ENCODE data around the gene ZP4. TPM values are rescaled to one million over a fixed set of nuclear protein-coding genes. Genes with fewer than 3 reads are reported as not detected.

ZP4 gene
- total and polyA plus RNA-seq, 9 of the 15 experiments (the other 6 are each of a cell fraction or from before 2014, with no cell fraction given) = not detected

- no peaks in the 10 kb centered on the region for H3K9me1 ChIP-seq (ENCODE audit: control insufficient read depth, insufficient read depth, low read length)
- intact Hi-C loops (cut with micrococcal nuclease) = no loop called here
- in situ Hi-C loops (cut with MboI) = no loop called here
- H3K27ac ChIP-seq (ENCODE audit: extremely low read depth, low read depth, low read length) = no peak overlapping the region
- WGBS (ENCODE audit: insufficient coverage, low coverage, missing lambda C conversion rate) = 0% methylated on average over 4 of the region's 4 CpGs
- no TSS peak for BruUV-seq (replicated peaks)
- no peak overlapping the region for H3K4me2 ChIP-seq (ENCODE audit: insufficient read depth, low read length)
- H3K36me3 ChIP-seq (ENCODE audit: control insufficient read depth, insufficient read depth, low read length) = no peaks in the 10 kb centered on the region
- DNase-seq (ENCODE audit: extremely low read depth in 1 of 4, low spot score in 3 of 4) = no peak
- ATAC-seq = no peak
- 0 out of 2 replicates have a peak, but pooled peaks cover 3% of the 10 kb centered on the region for H3K9me3 ChIP-seq (replicated peaks; ENCODE audit: control insufficient read depth, insufficient read depth, low read depth, low read length)
- no peak overlapping the region for H3K9ac ChIP-seq (ENCODE audit: insufficient read depth in 1 of 2, low read depth in 2 of 2, low read length in 2 of 2)
- H3K4me3 ChIP-seq = no peak overlapping the region
- no peak for FAIRE-seq
- TF ChIP-seq KDM4B (IDR thresholded peaks at IDR 0.05; ENCODE audit: borderline replicate concordance in 2 of 2, low read depth in 1 of 2) (no peak), CAMTA2 (CRISPR knock-in tag; conservative IDR thresholded peaks at IDR 0.05) (no peak), DMBX1 (CRISPR knock-in tag; IDR thresholded peaks at IDR 0.05; ENCODE audit: borderline replicate concordance) (no peak), RERE (CRISPR knock-in tag; IDR thresholded peaks at IDR 0.05; ENCODE audit: borderline replicate concordance) (no peak)
- no peaks in the 10 kb centered on the region for H3K79me2 ChIP-seq (ENCODE audit: control insufficient read depth, insufficient read depth, low read length)
- ChIA-PET POLR2A (no interaction called here), CTCF (ENCODE audit: low intra/inter-chr PET ratio) (no interaction called here)
- H3K4me1 ChIP-seq (replicated peaks in 1 of 2; ENCODE audit: control insufficient read depth in 2 of 2, insufficient read depth in 2 of 2, low read length in 2 of 2) = no peaks in the 10 kb centered on the region
- H2AFZ ChIP-seq (ENCODE audit: low read depth, low read length) = no peak overlapping the region
- H3K27me3 ChIP-seq (ENCODE audit: control insufficient read depth in 2 of 2, insufficient read depth in 2 of 2, low read length in 2 of 2) = no peaks in the 10 kb centered on the region
- no peaks in the 10 kb centered on the region for H4K20me1 ChIP-seq (replicated peaks; ENCODE audit: control insufficient read depth, insufficient read depth, low read length)
Observed at GRCh38 chr1:237887542-237887941, 3.2 kb downstream of the ZP4 start.

All from K562 (cell line).